A673 (cell line): ENCODE data around the gene ABCA2.

ENCODE experiments used
- CTCF ChIP-seq: fragments of 300-800, 200-600 bp; sonication (generic); conservative IDR thresholded peaks from 2 replicates; pipeline ENCODE4 v1.5.1; 2017; ENCODE audit warnings: low read depth, mild to moderate bottlenecking, antibody characterized with exemption, low read length, moderate library complexity, mixed read lengths
- EZH2 ChIP-seq: fragments of 200-600 bp; sonication (generic); IDR thresholded peaks from 2 replicates; pipeline ENCODE4 v1.6.1; 2017; ENCODE audit warnings: borderline replicate concordance, low read depth, mild to moderate bottlenecking, mixed read lengths, antibody characterized with exemption, low read length; ENCODE audit not compliant: poor library complexity, severe bottlenecking

- TF ChIP-seq EZH2 (no peak), CTCF (no peak)
Observed at GRCh38 chr9:137017071-137017470, 11.0 kb downstream of the ABCA2 start.
